Lower leg skin (tissue), 4 donors: ENCODE data around the gene VAX1. TPM values are rescaled to one million over a fixed set of nuclear protein-coding genes. Genes with fewer than 3 reads are reported as not detected.

ENCODE experiments used
- DNase-seq, 2 donors: peaks; one replicate each; pipeline ENCODE4 v3.0.0-alpha.2; 2019; ENCODE audit warnings: low spot score in 2 of 2
- H3K4me3 ChIP-seq: fragments of 200-600 bp; sonication (generic); 2 replicates; pipeline ENCODE4 v1.5.1; 2017; ENCODE audit warnings: mild to moderate bottlenecking, low read depth; ENCODE audit not compliant: poor library complexity, severe bottlenecking
- POLR2A ChIP-seq, 2 donors: fragments of 450-650 bp; IDR thresholded peaks; one replicate each; pipeline ENCODE4 v1.6.1; 2016 to 2017; ENCODE audit warnings: antibody characterized with exemption in 2 of 2, mild to moderate bottlenecking in 1 of 2, moderate library complexity in 1 of 2
- WGBS, 2 donors: methylation state at CpG; one replicate each; pipeline ENCODE4 v1.1.5; 2018; 5-methylcytosine and 5-hydroxymethylcytosine counted together
- intact Hi-C: fragments of 100-400 bp; cut with DNase I; formaldehyde crosslinking; loops from one replicate; pipeline ENCODE4 v1.15.0; 2023; ENCODE audit warnings: low total_unique reads
- total RNA-seq, 4 donors: library from RNA; depleted of rRNA; stranded (reverse); fragments of >200 nt; gene quantifications; one replicate each; pipeline ENCODE4 v1.1.0, GENCODE V29; 2016
- TF ChIP-seq, protein P1 (sequence below), 3 donors: fragments of 450-650 bp; IDR thresholded peaks; one replicate each; pipeline ENCODE4 v1.5.1; 2016; ENCODE audit warnings: antibody characterized with exemption in 3 of 3, mild to moderate bottlenecking in 3 of 3, moderate library complexity in 2 of 3

VAX1 gene
- total RNA-seq, 4 donors from 2014 or later: not detected

- no peak for DNase-seq
- intact Hi-C loops: loop anchor here (10.0 kb wide), 1 partner anchor 490 kb away; no protein-coding TSS in a partner anchor
- no peak overlapping the region for H3K4me3 ChIP-seq
- TF ChIP-seq POLR2A (IDR thresholded peaks at IDR 0.05): no peak
- TF ChIP-seq, protein P1, sequence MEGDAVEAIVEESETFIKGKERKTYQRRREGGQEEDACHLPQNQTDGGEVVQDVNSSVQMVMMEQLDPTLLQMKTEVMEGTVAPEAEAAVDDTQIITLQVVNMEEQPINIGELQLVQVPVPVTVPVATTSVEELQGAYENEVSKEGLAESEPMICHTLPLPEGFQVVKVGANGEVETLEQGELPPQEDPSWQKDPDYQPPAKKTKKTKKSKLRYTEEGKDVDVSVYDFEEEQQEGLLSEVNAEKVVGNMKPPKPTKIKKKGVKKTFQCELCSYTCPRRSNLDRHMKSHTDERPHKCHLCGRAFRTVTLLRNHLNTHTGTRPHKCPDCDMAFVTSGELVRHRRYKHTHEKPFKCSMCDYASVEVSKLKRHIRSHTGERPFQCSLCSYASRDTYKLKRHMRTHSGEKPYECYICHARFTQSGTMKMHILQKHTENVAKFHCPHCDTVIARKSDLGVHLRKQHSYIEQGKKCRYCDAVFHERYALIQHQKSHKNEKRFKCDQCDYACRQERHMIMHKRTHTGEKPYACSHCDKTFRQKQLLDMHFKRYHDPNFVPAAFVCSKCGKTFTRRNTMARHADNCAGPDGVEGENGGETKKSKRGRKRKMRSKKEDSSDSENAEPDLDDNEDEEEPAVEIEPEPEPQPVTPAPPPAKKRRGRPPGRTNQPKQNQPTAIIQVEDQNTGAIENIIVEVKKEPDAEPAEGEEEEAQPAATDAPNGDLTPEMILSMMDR (IDR thresholded peaks at IDR 0.05): no peak
- 7 to 8% methylated on average over 31 to 32 of the region's 32 CpGs for WGBS, 2 donors
Observed at GRCh38 chr10:117164592-117165537, 26.8 kb upstream of the VAX1 start.

DNA sequence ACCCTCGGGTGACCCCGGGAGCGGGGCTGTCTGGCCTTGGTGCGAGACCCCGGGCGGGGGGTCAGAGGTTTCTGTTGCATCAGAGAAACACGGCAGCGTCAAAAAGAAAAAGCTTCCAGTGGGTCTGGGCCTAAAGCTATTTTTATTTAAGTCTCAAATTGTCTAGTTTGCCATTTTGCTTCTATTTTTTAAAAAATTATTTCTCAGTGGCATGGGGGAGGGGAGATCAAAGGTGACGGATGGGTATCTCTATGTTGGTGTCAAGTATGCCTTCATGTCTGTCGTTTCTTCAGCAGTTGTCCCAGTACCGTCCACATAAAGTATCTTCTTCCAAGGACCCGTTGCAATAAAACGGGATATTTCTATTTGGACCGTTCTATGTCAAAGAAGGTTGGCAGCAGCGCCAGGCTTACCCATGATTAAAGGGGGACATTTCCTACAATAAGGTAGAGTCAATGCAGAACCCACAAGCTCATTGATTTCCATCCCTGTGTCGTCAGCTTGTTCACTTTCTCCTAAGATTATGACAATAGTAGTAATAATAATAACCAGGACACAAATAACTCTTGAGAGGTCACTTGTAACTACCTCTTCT lies 26.0 kb upstream of the VAX1 start:
- intact Hi-C loops: loop anchor here (10.0 kb wide), 1 partner anchor 489 kb away; no protein-coding TSS in a partner anchor
- H3K4me3 ChIP-seq: no peak overlapping the region
- WGBS, 2 donors: 33 to 41% methylated on average over 16 of the region's 16 CpGs
- TF ChIP-seq POLR2A (IDR thresholded peaks at IDR 0.05): no peak
- TF ChIP-seq, protein P1 (IDR thresholded peaks at IDR 0.05): no peak
- DNase-seq: no peak

DNA sequence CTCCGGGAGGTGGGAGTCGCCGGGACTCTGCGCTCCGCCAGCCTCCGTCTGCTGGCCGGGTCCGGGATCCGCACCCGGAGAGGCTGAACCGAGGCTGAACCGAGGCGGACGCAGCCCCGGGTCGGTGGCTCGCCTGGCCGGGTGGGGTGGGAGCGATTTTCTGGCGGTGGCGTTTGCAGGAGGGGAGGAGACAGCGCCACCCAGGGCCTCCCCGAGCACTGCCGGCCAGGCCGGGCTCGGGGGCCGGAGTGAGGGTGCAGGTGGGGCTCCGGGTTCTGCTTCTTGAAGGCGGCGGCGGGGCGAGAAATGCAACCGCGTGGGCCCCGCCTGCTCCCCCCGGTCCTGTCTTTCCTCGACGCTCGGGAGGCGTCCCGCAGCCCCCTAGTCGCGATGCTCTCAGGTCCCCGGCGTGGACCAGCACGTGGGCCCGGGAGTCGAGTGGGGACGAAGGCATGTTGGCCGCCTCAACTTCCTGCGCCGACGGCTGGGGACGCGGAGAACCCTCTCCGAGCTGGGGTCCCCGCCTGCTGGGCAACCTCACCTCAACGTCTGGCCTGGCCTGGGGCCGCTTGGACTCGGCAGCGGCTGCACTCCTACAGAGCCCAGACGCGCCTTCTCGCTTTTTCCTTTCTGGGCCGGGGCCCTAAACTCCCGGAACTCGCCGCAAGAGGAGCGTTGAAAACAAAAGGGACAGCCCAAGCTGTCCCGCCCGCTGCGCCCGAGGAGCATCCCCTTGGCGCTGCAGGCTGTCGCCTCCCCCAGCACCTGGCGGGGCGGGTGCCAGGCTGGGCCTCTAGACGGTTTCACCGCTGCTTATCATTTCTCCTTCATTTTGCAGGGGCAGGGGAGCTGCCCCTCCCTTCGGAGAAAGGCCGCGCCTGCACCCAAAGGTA lies 25.2 kb upstream of the VAX1 start:
- no peak overlapping the region for H3K4me3 ChIP-seq
- TF ChIP-seq POLR2A (IDR thresholded peaks at IDR 0.05): no peak
- TF ChIP-seq, protein P1 (IDR thresholded peaks at IDR 0.05): no peak
- DNase-seq: no peak
- intact Hi-C loops: loop anchor here (10.0 kb wide), 1 partner anchor 489 kb away; no protein-coding TSS in a partner anchor
- WGBS, 2 donors: 4 to 7% methylated on average over 37 to 53 of the region's 82 CpGs

- no peak overlapping the region for H3K4me3 ChIP-seq
- 5 to 8% methylated on average over 28 to 35 of the region's 39 CpGs for WGBS, 2 donors
- TF ChIP-seq, protein P1 (IDR thresholded peaks at IDR 0.05): no peak
- TF ChIP-seq POLR2A (IDR thresholded peaks at IDR 0.05): no peak
- intact Hi-C loops: loop anchor here (10.0 kb wide), 1 partner anchor 488 kb away; no protein-coding TSS in a partner anchor
- DNase-seq: no peak
Observed at GRCh38 chr10:117162093-117163060, 24.3 kb upstream of the VAX1 start.
